ENCODE data around the gene POLH.

GRCh38 chr6:43578748-43579147, 2.8 kb downstream of the POLH start:
- TF ChIP-seq CTCF (IDR thresholded peaks at IDR 0.05; ENCODE audit: extremely low read depth in 1 of 2, insufficient read depth in 1 of 2, low read depth in 1 of 2, low read length in 2 of 2) (no peak), EZH2 (IDR thresholded peaks at IDR 0.05; ENCODE audit: borderline replicate concordance, low read depth, low read length, severe bottlenecking) (no peak), MYC (IDR thresholded peaks at IDR 0.05; ENCODE audit: low read depth, low read length) (no peak), POLR2AphosphoS5 (IDR thresholded peaks at IDR 0.05; ENCODE audit: insufficient read depth, low read depth, low read length) (no peak), GATA2 (IDR thresholded peaks at IDR 0.05; ENCODE audit: insufficient read depth, insufficient read length, low read depth, low read length) (no peak), POLR2A (IDR thresholded peaks at IDR 0.05; ENCODE audit: low read depth, low read length) (no peak), MAX (IDR thresholded peaks at IDR 0.05; ENCODE audit: insufficient read depth, insufficient read length) (no peak), FOS (IDR thresholded peaks at IDR 0.05; ENCODE audit: borderline replicate concordance, insufficient read depth, low read length) (no peak)
